ENCODE data around the gene HAUS8.

The HAUS8 gene

DNA sequence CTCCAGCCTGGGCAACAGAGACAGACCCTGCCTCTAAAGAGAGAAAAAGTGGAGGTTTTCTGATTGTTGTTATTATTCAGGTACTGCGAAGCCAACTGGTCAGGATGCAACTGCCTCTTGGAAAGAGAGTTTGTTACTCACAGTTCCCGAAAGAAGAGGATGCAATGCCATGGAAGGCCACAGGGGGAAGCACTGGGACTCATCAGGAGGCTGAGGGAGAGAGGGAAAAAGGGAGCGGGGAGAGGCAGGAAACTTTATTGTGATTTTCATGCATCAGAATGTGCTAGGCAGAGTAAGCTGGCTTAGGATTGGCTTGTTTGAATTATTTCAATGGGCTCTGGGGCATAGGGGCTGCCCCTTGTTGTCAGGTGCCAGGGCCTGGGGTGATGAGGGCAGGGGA is 27.9 kb upstream of the HAUS8 start:
- no peak overlapping the region for H2AFZ ChIP-seq (ENCODE audit: low read length)
- no peaks in the 10 kb centered on the region for H3K27me3 ChIP-seq (replicated peaks; ENCODE audit: insufficient read depth, low read length)
- no peaks in the 10 kb centered on the region for H3K4me1 ChIP-seq (ENCODE audit: low read length)
- no peaks in the 10 kb centered on the region for H4K20me1 ChIP-seq (ENCODE audit: insufficient read depth, low read length)
- no peak overlapping the region for H3K27ac ChIP-seq (ENCODE audit: low read length)
- no peak overlapping the region for H3K9ac ChIP-seq (ENCODE audit: low read length)
- H3K36me3 ChIP-seq (replicated peaks; ENCODE audit: insufficient read depth, low read length) = peaks cover 8% of the 10 kb centered on the region
- no peak for DNase-seq
- H3K79me2 ChIP-seq (ENCODE audit: low read length) = peaks cover 18% of the 10 kb centered on the region
- no peaks in the 10 kb centered on the region for H3F3A ChIP-seq (ENCODE audit: insufficient read depth, low read length)
- TF ChIP-seq EZH2 (optimal IDR thresholded peaks at IDR 0.05; ENCODE audit: low read depth, low read length) = no peak
- TF ChIP-seq, protein P1, sequence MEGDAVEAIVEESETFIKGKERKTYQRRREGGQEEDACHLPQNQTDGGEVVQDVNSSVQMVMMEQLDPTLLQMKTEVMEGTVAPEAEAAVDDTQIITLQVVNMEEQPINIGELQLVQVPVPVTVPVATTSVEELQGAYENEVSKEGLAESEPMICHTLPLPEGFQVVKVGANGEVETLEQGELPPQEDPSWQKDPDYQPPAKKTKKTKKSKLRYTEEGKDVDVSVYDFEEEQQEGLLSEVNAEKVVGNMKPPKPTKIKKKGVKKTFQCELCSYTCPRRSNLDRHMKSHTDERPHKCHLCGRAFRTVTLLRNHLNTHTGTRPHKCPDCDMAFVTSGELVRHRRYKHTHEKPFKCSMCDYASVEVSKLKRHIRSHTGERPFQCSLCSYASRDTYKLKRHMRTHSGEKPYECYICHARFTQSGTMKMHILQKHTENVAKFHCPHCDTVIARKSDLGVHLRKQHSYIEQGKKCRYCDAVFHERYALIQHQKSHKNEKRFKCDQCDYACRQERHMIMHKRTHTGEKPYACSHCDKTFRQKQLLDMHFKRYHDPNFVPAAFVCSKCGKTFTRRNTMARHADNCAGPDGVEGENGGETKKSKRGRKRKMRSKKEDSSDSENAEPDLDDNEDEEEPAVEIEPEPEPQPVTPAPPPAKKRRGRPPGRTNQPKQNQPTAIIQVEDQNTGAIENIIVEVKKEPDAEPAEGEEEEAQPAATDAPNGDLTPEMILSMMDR (IDR thresholded peaks at IDR 0.05; ENCODE audit: low read length) = peak; percentile 52
- no peaks in the 10 kb centered on the region for H3K9me2 ChIP-seq (replicated peaks; ENCODE audit: insufficient read depth, low read length)
- no peak overlapping the region for H3K4me3 ChIP-seq (ENCODE audit: low read length)
- H3K4me2 ChIP-seq (ENCODE audit: low read depth, low read length) = no peak overlapping the region
- no peaks in the 10 kb centered on the region for H3K9me3 ChIP-seq (replicated peaks; ENCODE audit: insufficient read depth, low read length)

DNA sequence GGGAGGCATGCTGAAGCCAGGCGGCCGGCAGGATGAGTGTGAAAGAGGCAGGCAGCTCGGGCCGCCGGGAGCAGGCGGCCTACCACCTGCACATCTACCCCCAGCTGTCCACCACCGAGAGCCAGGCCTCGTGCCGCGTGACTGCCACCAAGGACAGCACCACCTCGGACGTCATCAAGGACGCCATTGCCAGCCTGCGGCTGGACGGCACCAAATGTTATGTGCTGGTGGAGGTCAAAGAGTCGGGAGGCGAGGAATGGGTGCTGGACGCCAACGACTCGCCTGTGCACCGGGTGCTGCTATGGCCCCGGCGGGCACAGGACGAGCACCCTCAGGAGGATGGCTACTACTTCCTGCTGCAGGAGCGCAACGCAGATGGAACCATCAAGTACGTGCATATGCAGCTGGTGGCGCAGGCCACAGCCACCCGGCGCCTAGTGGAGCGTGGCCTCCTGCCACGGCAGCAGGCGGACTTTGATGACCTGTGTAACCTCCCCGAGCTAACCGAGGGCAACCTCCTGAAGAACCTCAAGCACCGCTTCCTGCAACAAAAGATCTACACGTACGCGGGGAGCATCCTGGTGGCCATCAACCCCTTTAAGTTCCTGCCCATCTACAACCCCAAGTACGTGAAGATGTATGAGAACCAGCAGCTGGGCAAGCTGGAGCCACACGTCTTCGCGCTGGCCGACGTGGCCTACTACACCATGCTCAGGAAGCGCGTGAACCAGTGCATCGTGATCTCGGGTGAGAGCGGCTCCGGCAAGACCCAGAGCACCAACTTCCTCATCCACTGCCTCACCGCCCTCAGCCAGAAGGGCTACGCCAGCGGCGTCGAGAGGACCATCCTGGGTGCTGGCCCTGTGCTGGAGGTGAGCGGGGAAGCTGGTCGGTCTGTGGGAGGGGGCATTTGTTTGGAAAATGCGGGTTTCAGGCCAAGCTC is 26.7 kb upstream of the HAUS8 start:
- no peaks in the 10 kb centered on the region for H3K9me3 ChIP-seq (replicated peaks; ENCODE audit: insufficient read depth, low read length)
- no peak overlapping the region for H3K4me2 ChIP-seq (ENCODE audit: low read depth, low read length)
- H3K27ac ChIP-seq (ENCODE audit: low read length) = no peak overlapping the region
- H3K36me3 ChIP-seq (replicated peaks; ENCODE audit: insufficient read depth, low read length) = peaks cover 8% of the 10 kb centered on the region
- H2AFZ ChIP-seq (ENCODE audit: low read length) = no peak overlapping the region
- H3F3A ChIP-seq (ENCODE audit: insufficient read depth, low read length) = no peaks in the 10 kb centered on the region
- no peaks in the 10 kb centered on the region for H4K20me1 ChIP-seq (ENCODE audit: insufficient read depth, low read length)
- H3K4me3 ChIP-seq (ENCODE audit: low read length) = no peak overlapping the region
- no peak overlapping the region for H3K9ac ChIP-seq (ENCODE audit: low read length)
- H3K9me2 ChIP-seq (replicated peaks; ENCODE audit: insufficient read depth, low read length) = no peaks in the 10 kb centered on the region
- H3K79me2 ChIP-seq (ENCODE audit: low read length) = peaks cover 23% of the 10 kb centered on the region
- TF ChIP-seq, protein P1 (IDR thresholded peaks at IDR 0.05; ENCODE audit: low read length) = no peak
- no peak for TF ChIP-seq EZH2 (optimal IDR thresholded peaks at IDR 0.05; ENCODE audit: low read depth, low read length)
- TF ChIP-seq EZH2phosphoT487 (IDR thresholded peaks at IDR 0.05; ENCODE audit: low read length) = no peak
- H3K4me1 ChIP-seq (ENCODE audit: low read length) = no peaks in the 10 kb centered on the region
- no peak for DNase-seq
- H3K27me3 ChIP-seq (replicated peaks; ENCODE audit: insufficient read depth, low read length) = no peaks in the 10 kb centered on the region

DNA sequence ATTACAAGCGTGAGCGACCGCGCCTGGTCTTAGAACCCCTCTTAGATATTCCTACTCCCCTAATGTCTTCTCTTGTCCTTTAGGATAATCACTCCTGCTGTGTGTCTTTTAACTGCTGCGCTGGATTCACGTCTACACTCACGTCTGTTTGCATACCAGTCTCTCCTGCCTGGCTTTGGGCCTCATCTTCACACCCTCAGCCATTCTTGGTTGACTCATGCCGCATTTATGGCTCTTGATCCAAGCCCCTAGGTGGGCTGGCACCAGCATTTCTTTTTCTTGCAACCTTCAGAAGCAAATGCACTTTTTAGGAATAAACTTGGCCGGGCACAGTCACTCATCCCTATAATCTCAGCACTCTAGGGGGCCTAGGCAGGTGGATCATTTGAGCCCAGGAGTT is 23.1 kb upstream of the HAUS8 start:
- H2AFZ ChIP-seq (ENCODE audit: low read length) = no peak overlapping the region
- no peaks in the 10 kb centered on the region for H4K20me1 ChIP-seq (ENCODE audit: insufficient read depth, low read length)
- H3K27me3 ChIP-seq (replicated peaks; ENCODE audit: insufficient read depth, low read length) = no peaks in the 10 kb centered on the region
- no peaks in the 10 kb centered on the region for H3K9me3 ChIP-seq (replicated peaks; ENCODE audit: insufficient read depth, low read length)
- H3K4me1 ChIP-seq (ENCODE audit: low read length) = no peaks in the 10 kb centered on the region
- peaks cover 8% of the 10 kb centered on the region for H3K36me3 ChIP-seq (replicated peaks; ENCODE audit: insufficient read depth, low read length)
- H3K4me2 ChIP-seq (ENCODE audit: low read depth, low read length) = no peak overlapping the region
- no peak overlapping the region for H3K4me3 ChIP-seq (ENCODE audit: low read length)
- H3F3A ChIP-seq (ENCODE audit: insufficient read depth, low read length) = no peaks in the 10 kb centered on the region
- peaks cover 42% of the 10 kb centered on the region for H3K79me2 ChIP-seq (ENCODE audit: low read length)
- DNase-seq = no peak
- H3K9me2 ChIP-seq (replicated peaks; ENCODE audit: insufficient read depth, low read length) = no peaks in the 10 kb centered on the region
- H3K9ac ChIP-seq (ENCODE audit: low read length) = no peak overlapping the region
- no peak overlapping the region for H3K27ac ChIP-seq (ENCODE audit: low read length)
- TF ChIP-seq EZH2 (optimal IDR thresholded peaks at IDR 0.05; ENCODE audit: low read depth, low read length) = no peak
- TF ChIP-seq, protein P1 (IDR thresholded peaks at IDR 0.05; ENCODE audit: low read length) = no peak
- TF ChIP-seq EZH2phosphoT487 (IDR thresholded peaks at IDR 0.05; ENCODE audit: low read length) = no peak

Data from MM.1S (cell line).